CD4-positive, alpha-beta memory T cell (primary cell): Measurements from ENCODE around the gene FGF7. TPM values are rescaled to one million over a fixed set of nuclear protein-coding genes. Genes with fewer than 3 reads are reported as not detected.
"Not testable (repeated sequence)": the region's sequence is repeated elsewhere in the genome, so short reads cannot be mapped to it uniquely, and the experiment has no call there.

ENCODE experiments used
- CTCF ChIA-PET: fragments of 350-600 bp; sonication (Branson Sonifier 250); formaldehyde crosslinking; loops from one replicate; lab custom pipeline; 2021; ENCODE audit warnings: inconsistent platforms; ENCODE audit not compliant: partially characterized antibody; lab: Charles Lee
- POLR2A ChIA-PET: fragments of 350-600 bp; sonication (Branson Sonifier 250); formaldehyde crosslinking; loops from one replicate; lab custom pipeline; 2021; ENCODE audit not compliant: partially characterized antibody; lab: Charles Lee
- DNase-seq, 5 donors: peaks; one replicate each; pipeline versions ENCODE4 v3.0.0 to v3.0.0-alpha.2; 2020 to 2022; ENCODE audit warnings: mixed read lengths in 1 of 5
- H3K27ac ChIP-seq: one replicate; pipeline ENCODE4 v1.7.0; 2013; ENCODE audit warnings: low read depth, low read length
- H3K27me3 ChIP-seq: 2 replicates; pipeline ENCODE4 v1.7.0; 2013; ENCODE audit warnings: mild to moderate bottlenecking, low read length, moderate library complexity; ENCODE audit not compliant: insufficient read depth
- H3K36me3 ChIP-seq: 2 replicates; pipeline ENCODE4 v1.7.0; 2013; ENCODE audit warnings: mild to moderate bottlenecking, low read length, moderate library complexity; ENCODE audit not compliant: insufficient read depth
- H3K4me1 ChIP-seq: 2 replicates; pipeline ENCODE4 v1.7.0; 2013; ENCODE audit warnings: mild to moderate bottlenecking, low read length, moderate library complexity; ENCODE audit not compliant: insufficient read depth
- H3K4me3 ChIP-seq, 2 donors: one replicate each; pipeline ENCODE4 v1.7.0; 2013; ENCODE audit warnings: low read length in 2 of 2, mild to moderate bottlenecking in 1 of 2
- H3K9me3 ChIP-seq, 2 donors: one replicate each; pipeline ENCODE4 v1.7.0; 2013; ENCODE audit warnings: low read length in 2 of 2, control low read depth in 1 of 2; ENCODE audit not compliant: control insufficient read depth in 1 of 2
- H3K27ac Mint-ChIP-seq, 7 donors: one replicate each; pipeline ENCODE4 v1.8.0; 2020 to 2021; ENCODE audit warnings: mixed read lengths in 7 of 7, mild to moderate bottlenecking in 6 of 7, inconsistent platforms in 3 of 7, moderate library complexity in 3 of 7
- H3K27me3 Mint-ChIP-seq, 2 donors: one replicate each; pipeline ENCODE4 v1.8.0; 2020 to 2021; ENCODE audit warnings: mixed read lengths in 2 of 2
- H3K36me3 Mint-ChIP-seq, 2 donors: one replicate each; pipeline ENCODE4 v1.8.0; 2020 to 2021; ENCODE audit warnings: mixed read lengths in 2 of 2, inconsistent platforms in 1 of 2, mild to moderate bottlenecking in 1 of 2
- H3K4me1 Mint-ChIP-seq, 4 donors: one replicate each; pipeline ENCODE4 v1.8.0; 2020 to 2021; ENCODE audit warnings: mixed read lengths in 4 of 4, mild to moderate bottlenecking in 1 of 4
- H3K4me3 Mint-ChIP-seq, 8 donors: one replicate each; pipeline ENCODE4 v1.8.0; 2020 to 2021; ENCODE audit warnings: mixed read lengths in 8 of 8, mild to moderate bottlenecking in 7 of 8, moderate library complexity in 6 of 8, inconsistent platforms in 3 of 8
- H3K9me3 Mint-ChIP-seq, 8 donors: one replicate each; pipeline ENCODE4 v1.8.0; 2020 to 2021; ENCODE audit warnings: mixed read lengths in 8 of 8, mild to moderate bottlenecking in 5 of 8, inconsistent platforms in 3 of 8, moderate library complexity in 1 of 8
- intact Hi-C: fragments of 100-400 bp; cut with micrococcal nuclease; formaldehyde crosslinking; loops from one replicate; pipeline ENCODE4 v1.15.1; 2023
- polyA plus RNA-seq, 2 donors: library from polyadenylated mRNA; unstranded; fragments of 300-500 nt; fragmentation: Illumina TruSeq; gene quantifications; one replicate each; pipeline ENCODE4 v1.2.3, GENCODE V29; 2021
- total RNA-seq, 2 experiments: library from RNA; stranded (reverse); gene quantifications; one replicate each; pipeline ENCODE4 v1.2.3, GENCODE V29; 2021

Gene FGF7
- total and polyA plus RNA-seq, 4 experiments from 2014 or later, result 0.06 to 0.11 TPM; not detected in 2

DNA sequence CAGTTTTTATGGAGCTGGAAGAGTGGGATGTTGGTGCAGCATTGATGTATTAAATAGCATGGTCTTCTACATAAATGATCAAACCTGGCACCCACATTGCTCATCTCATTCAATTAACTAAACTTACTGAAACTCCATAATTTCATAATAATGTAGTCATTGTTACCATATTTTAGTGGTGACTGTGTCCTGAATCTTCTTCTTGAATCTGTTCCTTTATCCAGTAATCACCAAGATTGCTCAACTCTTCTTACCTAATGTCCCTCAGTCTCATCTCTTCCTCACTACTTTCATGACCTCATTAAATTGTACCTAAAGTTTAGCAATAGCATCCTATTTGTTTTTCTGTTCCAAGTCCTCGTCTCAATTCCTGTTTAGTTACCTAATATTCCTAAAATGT, 69.8 kb downstream of the FGF7 start:
- intact Hi-C loops, result no loop called here
- H3K27me3 Mint-ChIP-seq, result no peaks in the 10 kb centered on the region
- H3K27ac Mint-ChIP-seq, result no peak overlapping the region
- Histone ChIP-seq H3K9me3 (no peaks in the 10 kb centered on the region), H3K36me3 (no peaks in the 10 kb centered on the region), H3K27me3 (no peaks in the 10 kb centered on the region), H3K4me3 (no peak overlapping the region), H3K4me1 (no peaks in the 10 kb centered on the region), H3K27ac (no peak overlapping the region)
- H3K4me1 Mint-ChIP-seq, result no peaks in the 10 kb centered on the region
- no peak for DNase-seq
- POLR2A ChIA-PET, result no interaction called here
- H3K9me3 Mint-ChIP-seq, result no peaks in the 10 kb centered on the region
- no peaks in the 10 kb centered on the region for H3K36me3 Mint-ChIP-seq
- CTCF ChIA-PET, result no interaction called here
- H3K4me3 Mint-ChIP-seq, result no peak overlapping the region

DNA sequence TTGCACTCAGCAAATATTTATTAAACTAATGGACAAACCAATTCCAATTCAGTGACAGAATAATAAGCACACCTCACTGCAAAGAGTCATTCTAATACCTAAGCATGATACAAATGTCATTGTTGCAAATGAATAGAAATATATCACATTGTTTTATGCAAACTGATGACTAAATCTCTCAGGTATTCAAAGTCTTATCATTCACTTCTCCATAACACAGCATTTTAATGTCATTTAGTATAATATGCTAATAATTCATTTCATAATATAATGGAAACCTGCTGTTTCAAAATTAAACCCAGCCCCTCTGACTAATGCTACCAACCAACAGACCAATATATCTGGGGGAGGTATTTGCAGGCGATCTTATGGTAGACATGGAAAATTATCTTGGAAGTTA, 71.8 kb downstream of the FGF7 start:
- intact Hi-C loops, result no loop called here
- no peaks in the 10 kb centered on the region for H3K27me3 ChIP-seq
- H3K9me3 ChIP-seq, result no peaks in the 10 kb centered on the region
- no peaks in the 10 kb centered on the region for H3K4me1 Mint-ChIP-seq
- ChIA-PET CTCF (no interaction called here), POLR2A (no interaction called here)
- no peak overlapping the region for H3K27ac Mint-ChIP-seq
- no peak overlapping the region for H3K27ac ChIP-seq
- no peak overlapping the region for H3K4me3 ChIP-seq
- no peaks in the 10 kb centered on the region for H3K27me3 Mint-ChIP-seq
- no peaks in the 10 kb centered on the region for H3K4me1 ChIP-seq
- no peak for DNase-seq
- H3K36me3 Mint-ChIP-seq, result no peaks in the 10 kb centered on the region
- no peaks in the 10 kb centered on the region for H3K9me3 Mint-ChIP-seq
- H3K36me3 ChIP-seq, result no peaks in the 10 kb centered on the region
- H3K4me3 Mint-ChIP-seq, result no peak overlapping the region

DNA sequence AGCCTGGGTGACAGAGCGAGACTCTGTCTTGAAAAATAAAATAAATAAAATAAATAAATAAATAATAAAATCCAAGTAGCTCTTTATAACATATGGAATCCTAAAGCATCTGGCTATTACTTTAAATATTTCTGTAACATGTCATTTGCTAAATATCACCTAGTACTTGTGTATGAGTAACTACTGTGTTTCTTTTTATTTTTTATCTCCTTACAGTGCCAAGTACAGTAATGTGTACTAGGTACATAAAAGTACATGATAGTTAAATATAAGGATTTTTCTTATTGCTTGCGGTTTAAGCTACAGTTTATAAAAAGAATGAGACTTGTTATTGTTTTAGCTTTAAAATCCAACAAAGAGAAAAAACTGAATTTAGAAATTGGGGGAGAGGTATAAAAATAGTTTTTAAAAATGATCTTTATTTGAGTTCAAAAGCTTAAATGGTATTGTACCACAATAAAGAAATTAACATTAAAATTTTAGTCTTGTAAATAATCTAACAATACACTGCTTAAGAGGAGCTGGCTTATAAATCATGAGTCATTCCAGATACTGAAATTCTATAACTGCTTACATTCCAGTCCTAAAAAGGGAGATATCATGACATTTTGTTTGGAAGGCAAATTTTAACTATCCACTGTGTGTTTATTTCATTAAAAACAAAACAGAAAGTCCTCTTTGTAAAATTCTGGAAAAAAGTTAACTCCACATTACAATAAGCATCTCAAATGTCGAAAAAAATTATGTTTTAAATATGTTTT, 73.1 kb downstream of the FGF7 start:
- Histone ChIP-seq H3K4me1 (no peaks in the 10 kb centered on the region), H3K36me3 (no peaks in the 10 kb centered on the region), H3K27me3 (no peaks in the 10 kb centered on the region), H3K27ac (no peak overlapping the region), H3K4me3 (no peak overlapping the region), H3K9me3 (no peaks in the 10 kb centered on the region)
- ChIA-PET POLR2A (no interaction called here), CTCF (interaction anchor here (0.5 to 1.3 kb wide), 2 partner anchors 25 to 865 kb away, joined by 3 to 4 read pairs; no protein-coding TSS in a partner anchor)
- intact Hi-C loops, result no loop called here
- H3K4me1 Mint-ChIP-seq, result no peaks in the 10 kb centered on the region
- H3K27ac Mint-ChIP-seq, result no peak overlapping the region
- no peaks in the 10 kb centered on the region for H3K36me3 Mint-ChIP-seq
- H3K27me3 Mint-ChIP-seq, result no peaks in the 10 kb centered on the region
- peaks cover 0 to 3% (median under 1%) of the 10 kb centered on the region in 8 donors for H3K9me3 Mint-ChIP-seq
- no peak overlapping the region for H3K4me3 Mint-ChIP-seq
- no peak for DNase-seq

DNA sequence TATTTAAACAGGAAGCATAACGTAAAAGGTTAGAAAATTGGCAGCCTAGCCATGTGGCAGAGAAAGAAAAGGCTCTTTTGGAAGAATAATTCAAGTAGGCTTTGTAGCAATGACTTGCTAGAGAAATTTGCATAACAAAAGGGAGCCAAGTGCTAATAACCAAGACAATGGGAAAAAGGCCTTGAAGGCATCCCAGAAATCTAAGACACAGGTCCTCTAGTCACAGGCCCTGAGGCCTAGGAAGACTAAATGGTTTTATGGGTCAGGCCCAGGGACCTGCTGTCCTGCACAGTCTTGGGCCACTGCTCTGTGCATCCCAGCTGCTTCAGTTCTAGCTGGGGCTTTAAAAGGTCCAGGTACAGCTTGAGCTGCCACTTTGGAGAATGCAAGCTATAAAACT, 78.5 kb downstream of the FGF7 start:
- H3K36me3 ChIP-seq, result no peaks in the 10 kb centered on the region
- H3K9me3 Mint-ChIP-seq, result peaks cover 0 to 16% (median 7%) of the 10 kb centered on the region in 8 donors
- H3K27me3 ChIP-seq, result no peaks in the 10 kb centered on the region
- intact Hi-C loops, result no loop called here
- H3K4me1 ChIP-seq, result no peaks in the 10 kb centered on the region
- H3K27me3 Mint-ChIP-seq, result no peaks in the 10 kb centered on the region
- no peaks in the 10 kb centered on the region for H3K36me3 Mint-ChIP-seq
- no peaks in the 10 kb centered on the region for H3K9me3 ChIP-seq
- CTCF ChIA-PET, result no interaction called here
- H3K27ac Mint-ChIP-seq, result no peak overlapping the region
- POLR2A ChIA-PET, result no interaction called here
- no peak overlapping the region for H3K4me3 Mint-ChIP-seq
- no peak overlapping the region for H3K27ac ChIP-seq
- no peaks in the 10 kb centered on the region for H3K4me1 Mint-ChIP-seq
- no peak for DNase-seq
- no peak overlapping the region for H3K4me3 ChIP-seq

DNA sequence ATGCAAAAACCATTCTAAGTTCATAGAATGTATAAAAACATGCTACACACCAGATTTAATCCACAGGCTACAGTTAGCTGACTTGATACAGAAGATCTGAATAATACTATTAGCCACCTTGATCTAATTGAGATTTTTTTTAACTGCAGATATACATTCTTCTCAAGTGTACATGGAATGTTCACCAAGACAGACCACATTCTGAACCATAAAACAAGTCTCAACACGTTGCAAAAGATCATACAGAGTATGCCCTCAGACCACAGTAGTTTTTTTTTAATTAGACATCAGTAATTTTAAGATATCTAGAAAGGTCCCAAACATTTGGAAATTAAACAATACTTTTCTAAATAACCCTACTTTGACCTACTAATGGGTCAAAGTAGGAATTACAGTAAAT, 83.3 kb downstream of the FGF7 start:
- Mint-ChIP-seq H3K9me3 (peaks cover 0 to 12% (median 4%) of the 10 kb centered on the region in 8 donors), H3K36me3 (no peaks in the 10 kb centered on the region), H3K4me3 (no peak overlapping the region), H3K27ac (no peak overlapping the region), H3K4me1 (no peaks in the 10 kb centered on the region), H3K27me3 (no peaks in the 10 kb centered on the region)
- H3K4me1 ChIP-seq, result no peaks in the 10 kb centered on the region
- H3K4me3 ChIP-seq, result no peak overlapping the region
- H3K36me3 ChIP-seq, result no peaks in the 10 kb centered on the region
- ChIA-PET CTCF (no interaction called here), POLR2A (no interaction called here)
- H3K27me3 ChIP-seq, result no peaks in the 10 kb centered on the region
- intact Hi-C loops, result no loop called here
- H3K9me3 ChIP-seq, result no peaks in the 10 kb centered on the region
- no peak overlapping the region for H3K27ac ChIP-seq
- DNase-seq, result no peak

DNA sequence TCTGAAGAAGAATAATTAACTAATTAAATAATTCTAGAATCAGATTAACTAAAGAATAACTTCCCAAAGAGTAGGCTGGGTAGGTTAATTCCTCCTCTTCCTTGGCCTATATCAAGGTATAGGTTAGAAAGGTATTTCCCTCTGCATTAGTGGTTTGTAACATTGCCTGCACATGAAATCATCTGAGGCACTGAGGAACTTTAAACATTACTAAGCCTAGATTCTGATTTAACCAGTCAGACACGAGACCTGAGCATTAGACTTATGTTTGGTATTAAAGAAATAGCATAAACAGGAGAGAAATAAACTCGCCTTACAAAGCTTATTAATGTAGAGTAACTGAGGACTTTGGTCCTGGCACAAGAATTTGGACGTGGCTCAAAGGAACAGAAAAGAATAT, 84.2 kb downstream of the FGF7 start:
- Histone ChIP-seq H3K27me3 (no peaks in the 10 kb centered on the region), H3K27ac (no peak overlapping the region), H3K4me1 (no peaks in the 10 kb centered on the region), H3K36me3 (no peaks in the 10 kb centered on the region), H3K4me3 (no peak overlapping the region), H3K9me3 (no peaks in the 10 kb centered on the region)
- ChIA-PET POLR2A (no interaction called here), CTCF (no interaction called here)
- Mint-ChIP-seq H3K36me3 (no peaks in the 10 kb centered on the region), H3K9me3 (peaks cover 0 to 10% (median 4%) of the 10 kb centered on the region in 8 donors), H3K27ac (no peak overlapping the region), H3K4me1 (no peaks in the 10 kb centered on the region), H3K27me3 (no peaks in the 10 kb centered on the region), H3K4me3 (no peak overlapping the region)
- intact Hi-C loops, result no loop called here
- no peak for DNase-seq

DNA sequence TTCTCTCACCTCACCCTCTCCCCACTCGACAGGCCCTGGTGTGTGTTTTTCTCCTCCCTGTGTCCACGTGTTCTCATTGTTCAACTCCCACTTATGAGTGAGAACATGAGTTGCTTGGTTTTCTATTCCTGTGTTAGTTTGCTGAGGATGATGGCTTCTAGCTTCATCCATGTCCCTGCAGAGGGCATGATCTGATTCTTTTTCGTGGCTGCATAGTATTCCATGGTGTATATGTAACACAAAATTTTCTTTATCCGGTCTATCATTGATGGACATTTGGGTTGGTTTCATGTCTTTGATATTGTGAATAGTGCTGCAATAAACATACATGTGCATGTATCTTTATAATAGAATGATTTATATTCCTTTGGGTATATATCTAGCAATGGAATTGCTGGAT, 89.7 kb downstream of the FGF7 start:
- POLR2A ChIA-PET, H3K4me1 Mint-ChIP-seq, DNase-seq, H3K36me3 Mint-ChIP-seq, H3K4me1 ChIP-seq, H3K9me3 Mint-ChIP-seq, H3K27me3 Mint-ChIP-seq, H3K27me3 ChIP-seq, H3K4me3 Mint-ChIP-seq, intact Hi-C loops, H3K27ac Mint-ChIP-seq, H3K4me3 ChIP-seq, H3K9me3 ChIP-seq, H3K27ac ChIP-seq, H3K36me3 ChIP-seq, CTCF ChIA-PET: not testable (repeated sequence)
